ENCODE data around the gene BDNF. TPM values are rescaled to one million over a fixed set of nuclear protein-coding genes. Genes with fewer than 3 reads are reported as not detected.

The BDNF gene
- total and polyA plus RNA-seq, 2 experiments from 2014 or later: 4.9 to 9.0 TPM

DNA sequence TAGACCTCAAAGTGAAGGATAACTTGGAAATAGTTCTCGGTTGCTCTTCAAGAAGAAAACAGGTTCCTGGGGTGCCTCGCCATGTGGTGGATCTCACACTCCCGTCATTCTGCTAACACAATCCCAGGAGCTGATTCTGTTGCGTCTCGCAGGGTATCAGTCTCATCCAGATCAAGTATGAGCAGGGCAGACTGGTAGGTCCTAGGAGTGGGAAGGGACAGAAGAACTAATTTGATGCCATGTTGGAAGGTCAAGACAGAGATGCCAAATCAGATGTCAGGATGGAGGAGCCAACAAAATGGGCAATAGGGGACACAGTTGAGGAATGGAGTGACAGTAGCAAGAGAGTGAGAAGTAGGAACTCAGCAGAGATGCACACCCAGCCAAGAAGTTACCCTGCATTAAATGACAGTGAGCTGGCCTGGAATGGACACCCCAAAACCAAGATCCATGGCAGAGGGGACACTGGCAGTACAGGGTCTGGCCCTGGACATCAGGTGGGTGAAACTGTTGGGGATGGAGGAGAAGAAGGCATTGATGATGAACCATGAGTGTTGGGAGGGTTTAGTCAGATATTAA is 76.2 kb downstream of the BDNF start:
- no peaks in the 10 kb centered on the region for H3K79me2 ChIP-seq
- no peak overlapping the region for H3K4me2 ChIP-seq
- H3K36me3 ChIP-seq (replicated peaks; ENCODE audit: insufficient read depth, low read depth): no peaks in the 10 kb centered on the region
- H3K4me1 ChIP-seq (ENCODE audit: insufficient read depth): no peaks in the 10 kb centered on the region
- H3K9me2 ChIP-seq (replicated peaks; ENCODE audit: insufficient read depth): no peaks in the 10 kb centered on the region
- TF ChIP-seq CTCF (IDR thresholded peaks at IDR 0.05; ENCODE audit: poor library complexity) (no peak), EZH2phosphoT487 (IDR thresholded peaks at IDR 0.05; ENCODE audit: low read depth, severe bottlenecking, unreplicated experiment) (no peak), EZH2 (IDR thresholded peaks at IDR 0.05; ENCODE audit: borderline replicate concordance) (no peak)
- no peak for DNase-seq (ENCODE audit: low spot score)
- H3K4me3 ChIP-seq: no peak overlapping the region
- H4K20me1 ChIP-seq (ENCODE audit: insufficient read depth, poor library complexity, severe bottlenecking): no peaks in the 10 kb centered on the region
- H3K27me3 ChIP-seq: no peaks in the 10 kb centered on the region
- 74% methylated on average over 5 of the region's 5 CpGs for WGBS (ENCODE audit: low lambda C conversion rate, missing lambda C conversion rate)
- no peak overlapping the region for H2AFZ ChIP-seq
- H3K27ac ChIP-seq: no peak overlapping the region
- H3K9me3 ChIP-seq (ENCODE audit: low read depth): no peaks in the 10 kb centered on the region

- Histone ChIP-seq H3K79me2 (no peaks in the 10 kb centered on the region), H3K9me3 (ENCODE audit: low read depth) (no peaks in the 10 kb centered on the region), H4K20me1 (ENCODE audit: insufficient read depth, poor library complexity, severe bottlenecking) (no peaks in the 10 kb centered on the region), H3K4me2 (no peak overlapping the region), H3K27me3 (no peaks in the 10 kb centered on the region), H2AFZ (no peak overlapping the region), H3K4me1 (ENCODE audit: insufficient read depth) (no peaks in the 10 kb centered on the region), H3K4me3 (no peak overlapping the region), H3K36me3 (replicated peaks; ENCODE audit: insufficient read depth, low read depth) (no peaks in the 10 kb centered on the region), H3K9me2 (replicated peaks; ENCODE audit: insufficient read depth) (no peaks in the 10 kb centered on the region), H3K27ac (no peak overlapping the region)
- 47% methylated on average over 6 of the region's 6 CpGs for WGBS (ENCODE audit: low lambda C conversion rate, missing lambda C conversion rate)
- TF ChIP-seq CTCF (IDR thresholded peaks at IDR 0.05; ENCODE audit: poor library complexity): no peak
- TF ChIP-seq EZH2phosphoT487 (IDR thresholded peaks at IDR 0.05; ENCODE audit: low read depth, severe bottlenecking, unreplicated experiment): no peak
- no peak for TF ChIP-seq EZH2 (IDR thresholded peaks at IDR 0.05; ENCODE audit: borderline replicate concordance)
- no peak for DNase-seq (ENCODE audit: low spot score)
These were observed 77.5 kb downstream of the BDNF start for GRCh38 chr11:27622541-27623300.

DNA sequence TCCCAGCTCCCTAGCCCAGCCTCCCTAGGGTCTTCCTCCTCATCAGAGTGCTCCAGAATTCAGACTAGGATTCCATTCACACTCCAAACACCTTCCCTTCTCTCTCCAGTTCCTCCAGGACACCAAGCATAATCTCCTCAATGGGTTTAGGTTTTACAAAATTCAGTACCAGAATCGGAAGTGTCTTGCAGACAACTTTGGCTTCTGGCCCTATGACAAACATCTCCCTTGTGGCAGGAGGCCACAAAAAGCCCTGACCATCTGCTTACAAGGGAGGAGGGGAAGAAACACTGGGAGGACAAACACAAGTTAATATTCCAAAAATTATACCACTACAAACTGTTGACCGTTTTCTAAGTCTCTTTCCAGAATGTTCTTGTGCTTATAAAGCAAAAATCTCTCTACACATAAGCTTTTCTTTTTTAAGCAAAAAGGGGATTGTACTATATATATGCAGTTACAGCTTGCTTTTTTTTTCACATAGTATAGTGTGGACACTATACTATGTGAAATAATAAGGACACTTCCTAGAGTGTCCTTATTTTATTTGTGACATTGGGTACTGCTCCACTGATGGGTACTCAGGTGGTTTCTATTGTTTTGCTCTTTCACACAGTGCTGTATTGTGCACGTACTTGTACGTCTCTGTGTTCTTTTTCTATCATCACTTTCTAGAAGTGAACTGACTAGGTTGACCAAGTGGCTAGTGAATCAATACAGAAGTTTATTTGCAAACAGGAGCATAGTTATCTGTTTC is 78.7 kb downstream of the BDNF start:
- Histone ChIP-seq H3K4me3 (no peak overlapping the region), H3K27me3 (no peaks in the 10 kb centered on the region), H3K4me2 (no peak overlapping the region), H3K36me3 (replicated peaks; ENCODE audit: insufficient read depth, low read depth) (no peaks in the 10 kb centered on the region), H3K9me2 (replicated peaks; ENCODE audit: insufficient read depth) (no peaks in the 10 kb centered on the region), H3K9me3 (ENCODE audit: low read depth) (no peaks in the 10 kb centered on the region), H2AFZ (no peak overlapping the region), H3K27ac (no peak overlapping the region), H4K20me1 (ENCODE audit: insufficient read depth, poor library complexity, severe bottlenecking) (no peaks in the 10 kb centered on the region), H3K4me1 (ENCODE audit: insufficient read depth) (no peaks in the 10 kb centered on the region), H3K79me2 (no peaks in the 10 kb centered on the region)
- no peak for DNase-seq (ENCODE audit: low spot score)
- whole genome bisulfite sequencing (ENCODE audit: low lambda C conversion rate, missing lambda C conversion rate): 95% methylated on average over 4 of the region's 4 CpGs
- TF ChIP-seq EZH2 (IDR thresholded peaks at IDR 0.05; ENCODE audit: borderline replicate concordance) (no peak), CTCF (IDR thresholded peaks at IDR 0.05; ENCODE audit: poor library complexity) (no peak), EZH2phosphoT487 (IDR thresholded peaks at IDR 0.05; ENCODE audit: low read depth, severe bottlenecking, unreplicated experiment) (no peak)

Data from hepatocyte (in vitro differentiated cells).